Uterus (tissue), 4 donors: Measurements from ENCODE around the gene SPOCK1. TPM values are rescaled to one million over a fixed set of nuclear protein-coding genes. Genes with fewer than 3 reads are reported as not detected.

ENCODE experiments used
- DNase-seq, 2 donors: peaks; one replicate each; pipeline ENCODE4 v3.0.0-alpha.2; 2019 to 2020
- H3K27ac ChIP-seq, 2 donors: fragments of 200-600 bp; sonication (generic); 1 replicate in 1 of 2; 2 replicates in 1 of 2; pipeline ENCODE4 v1.5.1; 2016 to 2018
- H3K27me3 ChIP-seq, 2 donors: fragments of 200-600 bp; sonication (generic); one replicate each; pipeline ENCODE4 v1.5.1; 2018 to 2019; ENCODE audit warnings: control low read depth in 1 of 2
- H3K36me3 ChIP-seq, 2 donors: fragments of 200-600 bp; sonication (generic); one replicate each; pipeline ENCODE4 v1.5.1; 2019; ENCODE audit warnings: control low read depth in 1 of 2
- H3K4me1 ChIP-seq, 2 donors: fragments of 200-600 bp; sonication (generic); one replicate each; pipeline ENCODE4 v1.5.1; 2018 to 2019; ENCODE audit warnings: control low read depth in 1 of 2
- H3K4me3 ChIP-seq, 2 donors: fragments of 200-600 bp; sonication (generic); 1 replicate in 1 of 2; 2 replicates in 1 of 2; pipeline ENCODE4 v1.5.1; 2018 to 2019; ENCODE audit warnings: mild to moderate bottlenecking in 1 of 2
- H3K9me3 ChIP-seq, 2 donors: fragments of 200-600 bp; sonication (generic); one replicate each; pipeline ENCODE4 v1.5.1; 2019; ENCODE audit warnings: control low read depth in 1 of 2
- POLR2A ChIP-seq, 2 donors: fragments of 450-650 bp; IDR thresholded peaks; one replicate each; pipeline ENCODE4 v1.6.1; 2016; ENCODE audit warnings: antibody characterized with exemption in 2 of 2, mild to moderate bottlenecking in 1 of 2, moderate library complexity in 1 of 2
- intact Hi-C: fragments of 100-400 bp; cut with DNase I; formaldehyde crosslinking; loops from one replicate; pipeline ENCODE4 v1.15.1; 2023; ENCODE audit warnings: low total_unique reads
- total RNA-seq, 4 donors: library from RNA; depleted of rRNA in 3 of 4; stranded (reverse); fragments of >200 nt in 3 of 4; gene quantifications; one replicate each; pipeline versions ENCODE4 v1.1.0 to v1.2.4, GENCODE V29; 2014 to 2023
- TF ChIP-seq, protein P1 (sequence below), 4 experiments: fragments of 200-600 bp in 2 of 4; fragments of 450-650 bp in 2 of 4; sonication (generic) in 2 of 4; IDR thresholded peaks; one replicate each; pipeline ENCODE4 v1.5.1; 2016 to 2019; ENCODE audit warnings: antibody characterized with exemption in 4 of 4, mild to moderate bottlenecking in 2 of 4, moderate library complexity in 1 of 4
- donor health status: DM: yes; HTN: yes; CAD: no.

The SPOCK1 gene
- total RNA-seq, 4 donors from 2014 or later = 31.8 to 131 (median 45.1) TPM

DNA sequence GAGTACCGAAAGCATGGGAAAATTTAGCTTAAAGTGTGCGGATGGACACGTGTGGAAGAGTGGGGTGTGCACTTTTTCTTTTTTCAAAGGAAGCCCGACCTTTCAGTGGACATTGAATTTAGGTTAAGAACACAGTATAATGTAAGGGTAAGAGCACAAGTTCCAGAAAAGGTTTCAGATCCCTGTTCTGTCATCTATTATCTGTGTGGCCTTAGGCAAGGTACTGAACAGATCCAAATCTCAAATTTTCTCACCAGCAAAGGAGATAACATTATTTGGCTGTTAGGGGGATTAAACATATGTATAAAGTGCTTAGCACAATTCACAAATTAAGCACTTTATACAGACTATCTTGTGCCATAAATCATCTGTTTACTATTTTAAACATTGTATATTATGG, 441.0 kb downstream of the SPOCK1 start:
- TF ChIP-seq, protein P1, sequence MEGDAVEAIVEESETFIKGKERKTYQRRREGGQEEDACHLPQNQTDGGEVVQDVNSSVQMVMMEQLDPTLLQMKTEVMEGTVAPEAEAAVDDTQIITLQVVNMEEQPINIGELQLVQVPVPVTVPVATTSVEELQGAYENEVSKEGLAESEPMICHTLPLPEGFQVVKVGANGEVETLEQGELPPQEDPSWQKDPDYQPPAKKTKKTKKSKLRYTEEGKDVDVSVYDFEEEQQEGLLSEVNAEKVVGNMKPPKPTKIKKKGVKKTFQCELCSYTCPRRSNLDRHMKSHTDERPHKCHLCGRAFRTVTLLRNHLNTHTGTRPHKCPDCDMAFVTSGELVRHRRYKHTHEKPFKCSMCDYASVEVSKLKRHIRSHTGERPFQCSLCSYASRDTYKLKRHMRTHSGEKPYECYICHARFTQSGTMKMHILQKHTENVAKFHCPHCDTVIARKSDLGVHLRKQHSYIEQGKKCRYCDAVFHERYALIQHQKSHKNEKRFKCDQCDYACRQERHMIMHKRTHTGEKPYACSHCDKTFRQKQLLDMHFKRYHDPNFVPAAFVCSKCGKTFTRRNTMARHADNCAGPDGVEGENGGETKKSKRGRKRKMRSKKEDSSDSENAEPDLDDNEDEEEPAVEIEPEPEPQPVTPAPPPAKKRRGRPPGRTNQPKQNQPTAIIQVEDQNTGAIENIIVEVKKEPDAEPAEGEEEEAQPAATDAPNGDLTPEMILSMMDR (IDR thresholded peaks at IDR 0.05) = no peak
- no peak for TF ChIP-seq POLR2A (IDR thresholded peaks at IDR 0.05)
- no peaks in the 10 kb centered on the region for H3K4me1 ChIP-seq
- H3K9me3 ChIP-seq = no peaks in the 10 kb centered on the region
- no peak overlapping the region for H3K4me3 ChIP-seq
- intact Hi-C loops = no loop called here
- H3K27me3 ChIP-seq = no peaks in the 10 kb centered on the region
- no peak for DNase-seq
- no peak overlapping the region for H3K27ac ChIP-seq
- H3K36me3 ChIP-seq = no peaks in the 10 kb centered on the region

DNA sequence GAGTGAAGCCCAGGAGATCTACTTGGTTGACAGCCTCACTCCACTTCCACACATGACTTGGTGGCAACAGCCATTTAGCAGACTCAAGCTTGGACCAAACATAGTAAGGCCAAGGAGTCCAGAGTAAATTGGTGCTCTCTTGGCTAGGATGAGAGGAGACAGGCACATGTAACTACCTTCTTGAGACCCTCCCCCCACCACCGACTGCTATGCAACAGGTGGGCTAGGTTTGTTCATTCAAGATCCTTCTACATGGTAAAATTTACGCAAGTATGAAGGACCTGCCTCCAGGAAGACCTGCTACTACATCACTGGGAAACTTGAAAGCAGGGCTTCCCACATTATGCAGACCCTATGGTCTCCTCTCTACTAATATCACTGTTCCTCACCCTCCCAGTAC, 442.4 kb downstream of the SPOCK1 start:
- intact Hi-C loops = no loop called here
- no peaks in the 10 kb centered on the region for H3K4me1 ChIP-seq
- no peak for DNase-seq
- H3K27me3 ChIP-seq = no peaks in the 10 kb centered on the region
- no peak for TF ChIP-seq POLR2A (IDR thresholded peaks at IDR 0.05)
- TF ChIP-seq, protein P1 (IDR thresholded peaks at IDR 0.05) = no peak
- H3K36me3 ChIP-seq = no peaks in the 10 kb centered on the region
- no peak overlapping the region for H3K27ac ChIP-seq
- H3K9me3 ChIP-seq = no peaks in the 10 kb centered on the region
- no peak overlapping the region for H3K4me3 ChIP-seq

DNA sequence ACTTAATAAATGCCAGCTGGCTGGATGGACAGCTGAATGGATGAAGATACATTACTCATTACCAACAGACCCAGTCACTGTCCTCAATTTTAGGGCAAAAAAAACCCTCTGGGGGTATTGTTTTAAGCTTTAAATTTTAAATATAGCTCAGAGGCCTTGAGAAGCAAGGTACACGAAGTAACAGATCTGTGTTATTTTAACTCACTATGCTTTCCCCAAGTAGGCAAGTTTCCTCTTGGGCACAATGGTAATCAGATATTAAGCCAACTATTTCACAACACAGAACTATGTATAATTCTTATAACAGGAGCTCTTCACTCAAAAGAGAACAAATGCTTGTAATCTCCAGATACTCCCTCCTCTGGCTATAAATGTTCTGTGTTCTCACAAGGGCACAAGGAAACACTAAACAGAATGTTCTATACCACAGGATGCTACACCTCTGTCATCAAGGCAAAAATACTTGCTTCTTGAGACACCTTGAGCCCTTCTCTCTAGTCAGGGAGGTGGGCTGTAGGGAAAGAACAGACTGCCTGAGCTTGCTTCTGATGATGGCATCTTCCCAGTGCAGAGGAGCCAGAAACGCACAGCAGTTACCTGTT, 443.8 kb downstream of the SPOCK1 start:
- no peak for TF ChIP-seq POLR2A (IDR thresholded peaks at IDR 0.05)
- TF ChIP-seq, protein P1 (IDR thresholded peaks at IDR 0.05) = no peak
- no peaks in the 10 kb centered on the region for H3K4me1 ChIP-seq
- H3K27me3 ChIP-seq = no peaks in the 10 kb centered on the region
- no peak for DNase-seq
- no peaks in the 10 kb centered on the region for H3K36me3 ChIP-seq
- H3K4me3 ChIP-seq = no peak overlapping the region
- intact Hi-C loops = no loop called here
- H3K27ac ChIP-seq = no peak overlapping the region
- H3K9me3 ChIP-seq = no peaks in the 10 kb centered on the region

DNA sequence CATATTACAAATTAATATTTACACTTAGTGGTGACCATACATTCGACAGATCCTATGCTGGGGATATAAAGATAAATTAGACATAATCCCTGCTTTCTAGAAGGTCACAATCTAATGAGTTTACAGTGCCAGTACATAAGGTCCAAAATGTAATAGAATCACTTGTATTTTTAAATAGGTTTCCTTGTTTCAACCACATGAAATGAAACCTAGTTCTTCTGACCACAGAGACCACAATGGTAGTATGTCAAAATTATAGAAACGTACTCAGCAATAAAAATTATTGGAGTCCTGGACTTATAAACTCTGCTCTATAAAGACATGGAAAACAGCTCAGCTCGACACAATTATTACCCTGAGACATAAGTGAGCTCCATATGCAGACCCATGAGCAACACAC, 444.3 kb downstream of the SPOCK1 start:
- H3K36me3 ChIP-seq = no peaks in the 10 kb centered on the region
- no peaks in the 10 kb centered on the region for H3K9me3 ChIP-seq
- no peak overlapping the region for H3K4me3 ChIP-seq
- intact Hi-C loops = no loop called here
- H3K4me1 ChIP-seq = no peaks in the 10 kb centered on the region
- H3K27me3 ChIP-seq = no peaks in the 10 kb centered on the region
- no peak for DNase-seq
- TF ChIP-seq, protein P1 (IDR thresholded peaks at IDR 0.05) = no peak
- no peak for TF ChIP-seq POLR2A (IDR thresholded peaks at IDR 0.05)
- no peak overlapping the region for H3K27ac ChIP-seq

DNA sequence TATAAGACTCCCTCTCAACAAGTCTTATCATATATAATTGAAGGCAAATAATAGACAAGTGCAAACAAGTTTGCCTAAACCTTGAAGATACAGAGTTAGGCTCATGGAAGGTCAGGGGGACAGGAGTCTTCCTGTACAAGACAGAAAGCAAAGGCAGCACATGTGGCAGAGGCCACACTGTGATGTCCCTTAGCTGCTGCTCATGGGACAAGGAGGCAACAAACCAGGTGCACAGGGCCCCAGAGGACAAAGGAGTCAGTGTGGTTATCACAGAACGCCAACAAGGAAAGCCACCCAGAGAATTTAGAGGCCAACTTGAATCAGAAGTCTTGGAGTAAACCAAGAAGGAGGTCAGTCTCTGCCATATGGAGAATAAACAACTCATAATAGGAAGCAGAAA, 444.8 kb downstream of the SPOCK1 start:
- Histone ChIP-seq H3K27ac (no peak overlapping the region), H3K4me3 (no peak overlapping the region), H3K27me3 (no peaks in the 10 kb centered on the region), H3K36me3 (no peaks in the 10 kb centered on the region), H3K4me1 (no peaks in the 10 kb centered on the region), H3K9me3 (no peaks in the 10 kb centered on the region)
- intact Hi-C loops = no loop called here
- TF ChIP-seq, protein P1 (IDR thresholded peaks at IDR 0.05) = no peak
- no peak for TF ChIP-seq POLR2A (IDR thresholded peaks at IDR 0.05)
- DNase-seq = no peak
